Endothelial cell of umbilical vein (primary cell): ENCODE measurements around the gene TLCD3B.

Source experiments
- EZH2 ChIP-seq: IDR thresholded peaks from 2 replicates; pipeline ENCODE4 v1.6.1; 2012; ENCODE audit warnings: borderline replicate concordance, low read depth, mild to moderate bottlenecking, moderate library complexity, low read length, inconsistent platforms; ENCODE audit not compliant: severe bottlenecking
- TF ChIP-seq, protein P1 (sequence below), 2 donors: IDR thresholded peaks; 1 replicate in 1 of 2; 2 replicates in 1 of 2; pipeline ENCODE4 v1.5.1; 2011; ENCODE audit warnings: low read length in 2 of 2, mild to moderate bottlenecking in 2 of 2, moderate library complexity in 2 of 2, control low read depth in 1 of 2, inconsistent platforms in 1 of 2, low read depth in 1 of 2; ENCODE audit not compliant: insufficient read depth in 1 of 2; ENCODE audit errors: extremely low read depth in 1 of 2

DNA sequence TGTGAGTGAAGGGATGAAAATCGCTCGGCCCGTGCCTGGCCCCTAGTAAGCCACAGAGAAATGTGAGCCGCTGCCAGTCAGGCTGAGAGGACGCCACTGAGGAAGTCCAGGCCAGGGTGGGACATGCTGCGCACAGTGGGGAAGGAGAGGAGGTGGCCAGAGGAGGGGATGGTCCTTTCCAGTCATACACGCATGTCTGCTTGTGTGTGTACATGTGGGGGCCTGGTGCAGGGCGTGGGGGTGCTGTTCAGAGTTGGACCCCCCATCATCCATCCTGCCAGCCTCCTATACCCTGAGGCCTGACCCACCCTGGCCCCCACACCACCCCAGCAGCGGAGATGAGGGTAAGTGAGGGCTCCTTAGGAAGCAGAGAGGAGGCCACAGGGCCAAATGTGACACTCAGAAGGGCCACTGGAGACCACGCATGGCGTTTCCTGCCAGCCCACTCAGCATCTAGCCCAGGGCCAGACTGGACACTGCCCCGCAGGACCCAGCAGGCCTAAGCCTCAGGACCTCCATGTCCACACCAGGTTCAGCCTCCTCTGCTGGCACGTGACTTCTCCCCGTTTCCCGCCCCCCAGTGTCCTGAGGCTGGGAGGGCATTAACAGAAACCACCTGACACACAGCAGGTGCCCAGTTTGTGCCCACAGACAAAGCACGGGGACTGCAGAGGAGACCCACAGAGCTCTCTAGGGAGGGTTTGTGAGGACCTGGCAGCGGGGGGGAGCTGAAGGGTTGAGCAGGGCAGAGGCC, 27.2 kb downstream of the TLCD3B start:
- TF ChIP-seq, protein P1, sequence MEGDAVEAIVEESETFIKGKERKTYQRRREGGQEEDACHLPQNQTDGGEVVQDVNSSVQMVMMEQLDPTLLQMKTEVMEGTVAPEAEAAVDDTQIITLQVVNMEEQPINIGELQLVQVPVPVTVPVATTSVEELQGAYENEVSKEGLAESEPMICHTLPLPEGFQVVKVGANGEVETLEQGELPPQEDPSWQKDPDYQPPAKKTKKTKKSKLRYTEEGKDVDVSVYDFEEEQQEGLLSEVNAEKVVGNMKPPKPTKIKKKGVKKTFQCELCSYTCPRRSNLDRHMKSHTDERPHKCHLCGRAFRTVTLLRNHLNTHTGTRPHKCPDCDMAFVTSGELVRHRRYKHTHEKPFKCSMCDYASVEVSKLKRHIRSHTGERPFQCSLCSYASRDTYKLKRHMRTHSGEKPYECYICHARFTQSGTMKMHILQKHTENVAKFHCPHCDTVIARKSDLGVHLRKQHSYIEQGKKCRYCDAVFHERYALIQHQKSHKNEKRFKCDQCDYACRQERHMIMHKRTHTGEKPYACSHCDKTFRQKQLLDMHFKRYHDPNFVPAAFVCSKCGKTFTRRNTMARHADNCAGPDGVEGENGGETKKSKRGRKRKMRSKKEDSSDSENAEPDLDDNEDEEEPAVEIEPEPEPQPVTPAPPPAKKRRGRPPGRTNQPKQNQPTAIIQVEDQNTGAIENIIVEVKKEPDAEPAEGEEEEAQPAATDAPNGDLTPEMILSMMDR (IDR thresholded peaks at IDR 0.05; ENCODE audit: extremely low read depth in 1 of 2, insufficient read depth in 1 of 2, low read depth in 1 of 2, low read length in 2 of 2): no peak
- no peak for TF ChIP-seq EZH2
